GM18499 (cell line): Measurements from ENCODE around the gene RWDD1.

Source experiments
- ATAC-seq: cut with Tn5 transposase; IDR thresholded peaks from one replicate; pipeline ENCODE4 v1.9.1; 2021; ENCODE audit warnings: moderate number of reproducible peaks; ENCODE audit not compliant: insufficient read depth, unreplicated experiment

RWDD1 gene

DNA sequence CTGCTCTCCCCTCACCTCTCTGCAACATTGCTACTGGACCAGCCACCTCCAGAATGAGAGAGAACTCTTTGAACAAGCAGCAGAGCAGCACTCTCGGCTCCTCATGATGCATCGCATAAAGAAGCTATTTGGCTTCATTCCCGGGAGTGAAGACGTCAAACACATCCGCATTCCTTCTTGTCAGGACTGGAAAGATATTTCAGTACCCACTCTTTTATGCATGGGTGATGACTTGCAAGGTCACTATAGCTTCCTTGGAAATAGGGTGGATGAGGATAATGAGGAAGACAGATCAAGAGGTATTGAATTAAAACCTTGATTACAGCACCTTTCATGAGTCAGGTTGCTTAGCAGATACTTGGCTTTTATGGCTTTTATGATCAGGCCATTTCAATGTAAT is 13.4 kb upstream of the RWDD1 start:
- ATAC-seq: no peak

DNA sequence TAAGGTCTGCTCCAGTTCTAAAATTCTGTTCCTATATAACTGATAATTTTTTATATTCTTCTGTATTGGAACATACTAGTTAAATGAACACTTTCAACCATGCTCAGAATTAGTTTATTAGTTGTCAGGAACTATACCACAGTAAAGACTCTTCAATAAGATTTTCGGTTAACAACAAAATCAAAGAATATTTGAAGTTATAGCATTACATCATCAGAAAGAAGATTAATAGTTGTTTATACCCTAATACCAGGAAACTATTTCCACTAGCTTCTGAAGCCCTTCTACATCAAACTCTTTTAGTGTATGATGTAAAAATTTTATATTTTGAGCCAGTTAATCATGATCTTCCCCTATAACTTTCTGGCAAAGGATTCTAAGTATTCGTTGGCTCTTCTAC is 11.2 kb upstream of the RWDD1 start:
- no peak for ATAC-seq

DNA sequence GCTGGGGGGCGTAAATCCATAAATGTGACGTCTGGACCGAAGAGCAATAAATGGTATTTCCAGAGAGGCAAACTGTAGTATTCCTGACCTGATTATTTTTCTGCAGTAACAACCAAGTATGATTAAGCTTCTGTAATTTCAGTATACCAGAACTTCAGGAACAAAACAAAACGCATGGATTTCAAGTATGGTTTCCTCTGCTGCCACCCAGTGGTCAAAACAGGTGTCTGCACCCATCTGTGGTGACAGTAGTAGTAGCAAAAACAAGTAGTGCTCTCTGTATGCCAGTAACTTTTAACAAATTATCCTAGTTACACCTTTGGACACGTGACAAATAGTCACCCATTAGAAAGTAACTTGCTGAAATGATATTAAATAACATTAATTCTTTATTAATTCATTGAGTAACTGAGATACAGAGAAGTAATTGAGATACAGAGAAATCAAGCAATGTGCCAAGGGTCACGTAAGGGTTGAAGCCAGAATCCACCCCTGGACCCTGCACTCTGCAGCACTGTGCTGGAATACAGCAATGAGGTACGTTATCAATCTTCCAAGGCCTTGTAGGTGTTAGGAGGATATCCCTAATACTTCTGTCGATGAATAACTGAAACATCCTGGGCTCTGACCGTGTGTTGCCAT is 9.8 kb upstream of the RWDD1 start:
- ATAC-seq: peak; percentile 58

DNA sequence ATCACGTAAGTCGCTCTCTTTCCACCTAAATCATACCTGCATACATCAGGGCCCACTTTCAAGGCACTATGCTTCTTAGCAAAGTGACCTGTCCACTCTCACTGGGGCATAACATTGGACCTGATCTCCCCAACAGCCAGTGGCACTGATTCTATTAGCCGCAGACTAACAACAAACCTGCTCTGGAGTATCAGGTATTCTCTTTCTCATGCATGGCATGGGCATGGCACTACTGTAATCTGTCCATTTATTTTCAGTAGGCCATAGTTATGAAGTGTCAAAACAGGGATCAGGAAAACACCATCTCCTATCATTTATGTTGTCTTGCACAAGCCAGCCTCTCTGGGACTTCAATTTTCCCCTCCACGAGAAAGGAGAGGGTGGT is 9.3 kb upstream of the RWDD1 start:
- no peak for ATAC-seq

DNA sequence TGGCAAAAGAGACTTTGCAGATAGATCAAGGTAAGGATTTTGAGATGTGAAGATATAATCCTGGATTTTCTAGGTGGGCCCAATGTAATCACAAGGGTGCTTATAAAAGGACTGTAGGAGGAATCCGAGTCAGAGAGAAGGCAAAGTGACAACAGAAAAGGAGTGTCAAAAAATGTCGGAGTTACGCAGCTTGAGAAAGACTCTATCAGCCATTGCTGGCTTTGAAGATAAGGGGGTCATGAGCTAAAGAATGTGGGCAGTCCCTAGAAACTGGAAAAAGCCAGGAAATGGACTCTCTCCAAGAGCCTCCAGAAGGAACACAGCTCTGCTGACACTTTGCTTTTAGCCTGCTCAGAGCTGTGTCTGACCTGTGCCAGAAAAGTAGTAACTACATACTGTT is 8.7 kb upstream of the RWDD1 start:
- ATAC-seq: no peak

DNA sequence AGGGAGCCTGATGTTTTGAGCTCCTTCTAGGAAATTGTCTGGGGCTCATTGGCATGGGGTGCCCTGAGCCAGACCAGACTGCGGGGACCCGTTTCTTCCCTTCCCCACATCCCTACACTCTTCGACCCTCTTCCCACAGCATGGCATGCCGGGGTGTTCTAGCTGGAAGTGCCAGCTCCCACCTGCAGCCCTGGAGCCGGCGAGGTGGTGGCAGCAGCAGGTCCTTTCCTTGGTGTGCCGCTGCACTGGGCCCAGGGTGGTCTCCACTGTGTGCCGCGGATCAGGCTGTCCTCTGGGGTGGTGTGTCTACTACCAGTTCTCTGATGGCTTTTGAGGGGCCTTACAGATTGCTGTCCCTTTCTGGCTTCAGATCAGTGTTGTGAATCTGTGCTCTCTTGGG is 7.5 kb upstream of the RWDD1 start:
- ATAC-seq: no peak

DNA sequence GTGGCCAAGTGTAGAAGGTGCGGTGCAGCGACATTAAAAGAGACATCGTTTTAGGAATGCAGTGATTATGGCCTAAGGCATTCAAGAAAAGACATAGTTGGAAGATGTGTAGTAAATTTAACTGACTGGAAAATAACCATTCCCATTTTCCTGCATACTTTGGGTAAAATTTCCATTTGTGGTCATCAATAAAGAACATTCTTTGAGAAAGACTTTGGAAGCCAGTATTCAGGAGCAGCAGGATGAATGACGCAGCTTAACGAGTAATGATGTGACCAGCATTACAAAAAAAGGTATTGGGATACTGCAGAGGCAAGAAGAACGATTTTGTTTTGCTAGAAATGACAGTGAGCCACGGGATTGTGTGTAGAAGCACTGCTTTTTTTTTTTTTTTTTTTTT is 7.0 kb upstream of the RWDD1 start:
- ATAC-seq: no peak

DNA sequence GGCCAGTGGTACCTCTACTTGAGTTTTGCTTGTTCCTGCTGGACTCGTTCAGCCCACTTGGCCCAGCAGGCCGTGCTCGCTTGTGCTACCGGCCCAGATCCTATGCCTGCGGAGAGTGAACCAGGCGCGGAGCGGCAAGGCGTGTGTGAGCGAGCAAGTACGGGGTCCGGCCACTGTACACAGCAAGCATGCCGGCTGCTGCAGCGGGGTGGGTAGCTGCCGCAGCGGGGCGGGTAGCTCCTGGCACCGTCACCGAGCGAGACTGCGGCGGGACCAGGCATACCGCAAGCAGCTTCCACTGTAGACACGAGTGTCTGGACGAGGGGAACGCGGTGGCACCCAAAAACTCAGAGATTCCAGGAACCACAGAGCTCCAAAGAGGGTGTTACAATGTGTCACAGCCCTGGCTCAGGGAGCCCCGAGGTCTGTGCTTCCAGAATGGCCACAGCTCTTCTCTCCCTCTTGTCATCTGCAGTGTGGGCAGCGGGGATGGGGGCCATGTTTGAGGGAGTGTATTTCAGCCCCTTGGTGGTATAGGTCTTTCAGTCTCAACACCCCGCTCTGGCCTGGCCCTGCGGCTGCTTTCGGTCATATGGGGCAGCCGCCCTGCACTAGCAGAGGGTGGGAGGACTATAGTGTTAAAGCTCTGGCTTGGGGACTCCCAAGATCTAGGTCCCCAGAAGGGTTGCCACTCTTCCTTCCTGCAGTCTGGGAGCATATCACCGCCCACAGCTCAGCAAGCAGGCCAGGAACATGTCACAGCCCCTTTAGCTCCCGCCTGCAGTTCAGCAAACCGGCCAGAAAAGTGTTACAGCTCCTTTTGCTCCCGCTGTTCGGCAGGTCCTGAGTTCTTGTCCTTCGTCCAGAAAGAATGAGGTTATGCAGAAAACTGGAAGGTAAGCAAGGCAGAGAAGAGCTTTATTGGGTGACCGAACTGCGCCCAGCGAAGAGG is 6.1 kb upstream of the RWDD1 start:
- ATAC-seq: no peak

DNA sequence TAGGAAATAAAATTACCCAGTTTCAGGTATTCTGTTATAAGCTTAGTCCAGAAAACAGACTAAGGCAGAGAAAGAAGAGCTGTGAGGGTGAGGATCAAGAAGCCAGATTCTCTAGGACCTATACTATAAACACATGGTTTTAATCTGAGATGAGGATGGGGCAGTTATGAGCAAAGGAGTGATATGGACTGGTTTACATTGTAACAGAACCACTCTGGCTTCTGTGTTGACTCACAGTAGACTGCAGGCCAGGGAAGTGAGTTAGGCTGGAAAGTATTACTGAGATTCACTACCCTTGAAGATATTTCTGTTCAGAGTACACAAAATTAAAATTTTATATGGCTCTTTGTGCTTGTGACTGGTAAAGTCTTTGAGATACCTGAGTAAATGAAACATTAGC is 3.2 kb upstream of the RWDD1 start:
- no peak for ATAC-seq

DNA sequence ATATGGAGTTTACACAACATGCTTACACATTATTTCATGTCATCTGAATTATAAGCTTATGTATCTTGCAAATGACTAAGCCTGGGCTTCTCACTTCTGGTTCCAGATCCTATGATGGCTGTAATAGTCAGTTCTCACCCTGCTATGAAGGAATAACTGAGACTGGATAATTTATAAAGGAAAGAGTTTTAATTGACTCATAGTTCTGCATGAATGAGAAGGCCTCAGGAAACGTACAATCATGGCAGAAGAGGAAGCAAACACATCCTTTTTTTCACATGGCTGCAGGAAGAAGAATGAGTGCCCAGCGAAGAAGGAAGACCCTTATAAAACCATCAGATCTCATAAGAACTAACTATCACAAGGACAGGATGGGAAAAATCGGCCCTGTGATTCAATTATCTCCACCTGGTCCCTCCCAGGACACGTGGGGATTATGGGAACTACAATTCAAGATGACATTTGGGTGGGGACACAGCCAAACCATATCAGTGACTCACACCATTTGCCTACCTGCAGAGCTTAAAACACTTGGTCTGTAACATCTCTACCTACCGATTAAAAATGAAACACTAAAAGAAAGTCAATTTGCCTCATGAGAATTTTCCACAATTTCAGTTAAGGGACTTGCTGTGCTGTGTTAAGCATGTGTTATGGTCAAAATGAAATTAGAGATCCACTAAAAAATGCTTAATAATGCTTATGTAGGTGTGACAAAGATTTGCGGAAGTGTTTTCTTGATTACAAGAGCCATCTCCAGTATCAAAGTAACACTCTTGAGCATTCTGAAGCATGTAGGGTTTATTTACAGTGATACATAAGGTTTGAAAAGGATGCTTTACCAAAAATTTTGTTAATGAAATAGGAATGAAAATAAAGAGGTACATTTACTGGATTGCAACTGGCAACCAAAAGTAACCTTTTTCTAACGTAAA is 2.2 kb upstream of the RWDD1 start:
- ATAC-seq: no peak

DNA sequence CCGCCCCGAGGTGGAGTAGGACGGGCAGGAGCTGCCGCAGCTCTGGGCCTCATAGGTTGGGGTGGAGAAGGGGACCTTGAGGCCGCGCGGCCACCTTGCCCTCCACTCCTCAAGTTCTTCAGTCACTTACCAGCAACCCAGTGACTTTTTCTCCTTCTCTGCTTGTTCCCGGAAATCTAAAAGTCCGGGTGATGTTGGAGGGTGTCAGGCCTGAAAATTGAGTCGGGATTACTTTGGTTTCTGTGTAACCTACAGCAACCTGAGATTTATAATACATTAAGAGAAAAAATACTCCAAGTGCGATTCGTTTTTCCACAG is 338 bp downstream of the RWDD1 start:
- no peak for ATAC-seq

DNA sequence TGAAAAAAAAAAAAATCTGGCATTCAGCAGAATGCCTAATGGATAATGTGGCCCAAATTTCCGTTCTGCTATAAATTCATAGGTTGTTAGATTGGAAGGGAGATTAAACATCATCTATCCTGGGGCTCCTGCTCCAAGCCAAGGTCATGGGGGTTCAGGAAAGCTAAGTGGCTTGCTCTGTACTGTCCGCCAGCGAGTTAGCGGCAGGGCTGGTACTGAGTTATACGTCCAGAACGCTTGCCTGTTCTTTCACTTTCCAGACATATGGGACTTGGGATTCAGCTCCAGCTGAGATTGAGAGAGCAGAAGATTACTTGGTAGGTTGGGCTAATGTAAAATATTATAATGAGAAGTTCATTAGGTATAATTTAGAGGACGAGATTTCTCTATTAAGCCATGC is 858 bp downstream of the RWDD1 start:
- no peak for ATAC-seq

DNA sequence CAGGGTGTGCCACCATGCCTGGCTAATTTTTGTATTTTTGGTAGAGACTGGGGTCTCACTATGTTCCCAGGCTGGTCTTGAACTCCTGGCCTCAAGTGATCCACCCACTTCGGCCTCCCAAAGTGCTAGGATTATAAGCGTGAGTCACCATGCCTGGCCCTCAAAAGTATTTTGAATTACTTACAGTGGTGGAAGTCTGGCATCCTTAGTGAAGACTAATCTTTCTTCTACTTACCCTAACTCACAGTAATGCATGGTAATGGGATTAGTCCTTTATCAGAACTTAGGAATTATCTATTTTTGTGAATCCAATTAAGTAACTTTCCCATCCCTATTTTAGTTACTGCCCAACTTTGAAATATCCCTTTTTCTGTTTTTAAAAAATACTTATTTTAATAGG is 3.9 kb downstream of the RWDD1 start:
- ATAC-seq: no peak

DNA sequence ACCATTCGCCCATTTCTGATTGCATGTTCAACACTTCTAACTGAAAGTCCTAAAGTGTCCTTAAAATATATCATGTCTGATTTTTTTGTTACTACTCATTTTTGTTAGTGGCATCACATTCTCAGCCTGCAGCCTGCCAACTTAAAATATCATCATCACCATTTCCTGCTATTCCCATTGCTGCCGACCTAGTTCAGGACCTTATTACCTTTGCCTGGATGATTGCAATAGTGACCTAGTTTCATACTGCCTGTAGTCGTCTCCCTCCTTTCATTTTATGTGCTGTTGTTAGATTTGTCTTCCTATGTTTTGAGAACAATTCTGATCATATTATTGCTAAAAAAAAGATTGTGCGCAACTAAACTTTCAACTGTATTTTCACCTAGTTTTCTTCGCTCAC is 6.2 kb downstream of the RWDD1 start:
- no peak for ATAC-seq

DNA sequence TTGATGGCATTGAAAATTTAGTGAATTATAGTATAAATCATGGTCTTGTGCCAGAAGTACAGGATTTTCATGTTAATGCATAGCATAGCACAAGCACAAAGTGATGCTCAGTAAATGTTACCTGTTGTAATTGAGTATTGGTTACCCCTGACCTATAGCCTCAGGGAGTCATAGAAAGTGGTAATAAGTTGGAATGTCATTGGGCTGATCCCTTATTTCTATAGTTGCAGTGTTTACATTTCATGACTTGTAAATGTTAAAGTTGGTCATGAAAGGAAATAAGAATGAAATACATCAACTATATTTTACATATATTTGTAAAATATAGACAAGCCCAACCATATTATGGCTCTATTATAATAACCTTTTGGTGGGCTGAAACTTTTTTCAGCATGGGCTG is 7.0 kb downstream of the RWDD1 start:
- no peak for ATAC-seq

DNA sequence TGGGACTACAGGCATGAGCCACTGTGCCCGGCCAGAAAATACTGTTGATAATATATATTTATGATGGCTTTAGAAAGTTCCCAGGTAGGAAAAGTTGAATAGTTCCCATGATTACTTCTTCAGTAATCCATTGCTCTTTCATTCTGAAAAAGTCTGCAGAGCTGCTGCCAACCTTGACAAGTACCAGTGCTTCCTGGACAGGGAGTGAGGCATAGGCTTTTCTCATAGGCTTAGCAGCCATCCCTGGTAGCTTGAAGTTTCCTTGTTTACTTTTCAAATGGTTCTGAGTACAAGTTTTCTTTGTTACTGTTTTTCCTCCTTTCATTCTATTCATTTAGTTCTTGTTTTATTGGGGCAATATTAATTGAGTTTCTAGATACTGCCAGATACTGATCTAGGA is 7.8 kb downstream of the RWDD1 start:
- no peak for ATAC-seq

DNA sequence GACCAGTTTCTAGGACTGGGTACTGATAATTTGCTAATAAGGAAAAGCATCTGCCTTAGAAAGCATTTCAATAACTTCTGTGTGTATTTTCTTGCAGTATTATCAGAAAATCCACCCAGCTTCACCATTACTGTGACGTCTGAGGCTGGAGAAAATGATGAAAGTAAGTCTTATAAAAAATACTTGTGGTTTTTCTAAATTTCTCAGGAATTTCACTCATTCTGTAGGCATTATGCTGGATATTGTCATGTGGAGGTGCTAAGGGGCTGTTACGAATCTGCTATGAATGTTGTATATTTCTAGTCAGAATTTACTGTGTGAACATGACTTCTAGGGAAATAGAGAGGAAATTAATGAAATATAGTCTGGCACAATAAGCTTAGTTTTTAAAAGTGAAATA is 8.9 kb downstream of the RWDD1 start:
- no peak for ATAC-seq

DNA sequence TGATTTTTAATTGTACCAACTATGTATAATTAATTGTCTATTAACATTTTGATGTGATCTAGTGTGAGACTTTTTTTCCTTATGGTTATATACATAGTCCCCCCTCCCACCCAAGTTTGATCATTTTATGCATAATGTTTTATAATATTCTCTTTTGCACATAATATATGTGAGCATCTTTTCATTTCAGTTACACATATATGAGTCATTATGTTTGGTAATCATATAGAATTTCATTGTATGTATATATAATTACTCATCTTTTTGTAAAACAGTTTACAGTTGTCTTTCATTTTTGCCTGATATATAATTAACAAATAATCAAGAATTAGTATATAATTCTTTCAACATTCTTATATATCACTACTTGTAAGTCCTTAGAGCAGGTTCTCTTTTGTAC is 15.0 kb downstream of the RWDD1 start:
- no peak for ATAC-seq

DNA sequence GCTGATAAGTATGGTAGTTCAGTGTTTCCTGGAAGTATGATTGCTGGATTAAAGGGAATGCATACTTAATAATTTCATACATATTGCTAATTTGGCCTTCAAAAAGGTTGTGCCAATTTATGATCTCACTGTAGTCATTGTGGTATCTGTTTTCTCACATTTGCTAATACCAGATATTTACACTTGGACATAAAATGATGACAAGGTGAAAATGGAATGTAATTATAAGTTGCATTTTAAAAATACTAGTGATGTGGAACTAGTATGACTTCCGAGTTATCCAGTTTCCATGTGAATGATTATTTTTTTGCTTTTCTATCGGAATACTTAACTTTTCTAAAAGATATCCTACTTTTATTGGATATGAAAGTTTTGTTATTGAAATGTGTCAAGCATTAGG is 15.4 kb downstream of the RWDD1 start:
- ATAC-seq: no peak

DNA sequence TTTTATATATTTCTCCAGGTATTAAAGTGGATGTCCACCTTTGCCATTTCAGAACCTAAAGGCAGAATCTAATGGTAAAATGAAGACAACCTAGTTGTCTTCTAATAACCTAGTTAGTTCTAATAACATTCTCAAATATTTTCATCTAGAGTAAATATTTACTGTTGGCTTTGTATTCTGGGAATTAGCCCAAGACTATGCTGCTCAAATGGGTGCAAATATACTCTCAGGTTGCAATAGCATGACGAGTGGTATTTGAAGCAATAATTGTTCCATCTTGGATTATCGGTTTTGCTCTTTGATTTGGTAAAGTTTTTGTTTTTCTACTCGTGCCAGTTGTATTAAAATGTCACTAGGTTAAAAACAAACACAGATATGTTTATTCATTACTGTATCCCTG is 23.9 kb downstream of the RWDD1 start:
- no peak for ATAC-seq

DNA sequence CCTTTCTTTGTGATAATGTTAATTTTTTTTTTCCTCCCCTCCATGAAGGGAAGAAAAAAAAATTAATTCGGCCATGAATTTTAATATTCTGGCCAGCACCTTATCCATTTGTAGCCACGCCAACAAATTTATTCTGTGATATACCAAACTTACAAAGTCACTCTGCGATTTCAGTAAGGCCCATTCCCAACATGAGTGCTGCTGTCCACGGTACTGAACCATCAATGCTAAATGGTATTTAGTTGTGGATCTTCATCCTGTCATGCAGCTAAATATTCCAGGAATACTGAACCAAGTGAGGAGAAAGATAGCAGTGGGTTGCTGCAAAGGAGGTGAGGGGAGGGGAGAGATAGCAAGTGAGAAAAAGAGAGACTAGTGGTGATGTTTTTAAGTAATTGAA is 25.5 kb downstream of the RWDD1 start:
- no peak for ATAC-seq
